Suprapubic skin (tissue), 3 donors: ENCODE data around the gene CEP112.

Experiments used
- CTCF ChIP-seq, 2 donors: fragments of 200-600 bp in 1 of 2; fragments of 450-650 bp in 1 of 2; sonication (generic) in 1 of 2; IDR thresholded peaks; one replicate each; pipeline ENCODE4 v1.5.1; 2016 to 2019; ENCODE audit warnings: antibody characterized with exemption in 2 of 2, mild to moderate bottlenecking in 1 of 2, moderate library complexity in 1 of 2
- POLR2A ChIP-seq, 2 donors: fragments of 450-650 bp; IDR thresholded peaks; one replicate each; pipeline ENCODE4 v1.6.1; 2017; ENCODE audit warnings: antibody characterized with exemption in 2 of 2, mild to moderate bottlenecking in 2 of 2, moderate library complexity in 2 of 2

- TF ChIP-seq CTCF (IDR thresholded peaks at IDR 0.05) (no peak), POLR2A (IDR thresholded peaks at IDR 0.05) (no peak)
Observed at GRCh38 chr17:66214884-66215528, 23.1 kb upstream of the CEP112 start.
